ENCODE results near the gene CORIN.

DNA sequence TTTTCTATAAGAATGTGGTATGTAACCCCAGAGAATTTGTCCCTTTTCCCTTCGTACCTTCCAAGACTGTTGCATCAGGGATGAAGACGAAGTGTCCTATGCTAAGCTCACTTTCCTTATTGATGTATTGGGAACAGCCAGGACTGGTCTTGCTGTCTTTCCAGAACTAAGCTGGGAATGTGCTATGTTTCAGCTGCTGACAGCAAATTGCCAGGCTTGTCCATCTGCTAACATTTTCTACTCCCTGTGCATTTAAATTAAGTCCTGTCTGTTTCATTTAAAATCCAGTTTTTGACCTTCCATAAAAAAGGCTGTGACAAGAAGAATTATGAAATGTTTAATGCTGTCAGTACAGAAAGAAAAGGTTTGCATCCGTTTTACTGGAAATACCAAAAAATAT lies 264.9 kb downstream of the CORIN start:
- TF ChIP-seq, protein P1, sequence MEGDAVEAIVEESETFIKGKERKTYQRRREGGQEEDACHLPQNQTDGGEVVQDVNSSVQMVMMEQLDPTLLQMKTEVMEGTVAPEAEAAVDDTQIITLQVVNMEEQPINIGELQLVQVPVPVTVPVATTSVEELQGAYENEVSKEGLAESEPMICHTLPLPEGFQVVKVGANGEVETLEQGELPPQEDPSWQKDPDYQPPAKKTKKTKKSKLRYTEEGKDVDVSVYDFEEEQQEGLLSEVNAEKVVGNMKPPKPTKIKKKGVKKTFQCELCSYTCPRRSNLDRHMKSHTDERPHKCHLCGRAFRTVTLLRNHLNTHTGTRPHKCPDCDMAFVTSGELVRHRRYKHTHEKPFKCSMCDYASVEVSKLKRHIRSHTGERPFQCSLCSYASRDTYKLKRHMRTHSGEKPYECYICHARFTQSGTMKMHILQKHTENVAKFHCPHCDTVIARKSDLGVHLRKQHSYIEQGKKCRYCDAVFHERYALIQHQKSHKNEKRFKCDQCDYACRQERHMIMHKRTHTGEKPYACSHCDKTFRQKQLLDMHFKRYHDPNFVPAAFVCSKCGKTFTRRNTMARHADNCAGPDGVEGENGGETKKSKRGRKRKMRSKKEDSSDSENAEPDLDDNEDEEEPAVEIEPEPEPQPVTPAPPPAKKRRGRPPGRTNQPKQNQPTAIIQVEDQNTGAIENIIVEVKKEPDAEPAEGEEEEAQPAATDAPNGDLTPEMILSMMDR (IDR thresholded peaks at IDR 0.05): no peak
- no peak for TF ChIP-seq EZH2 (IDR thresholded peaks at IDR 0.05; ENCODE audit: borderline replicate concordance, insufficient read depth, low read depth, low read length, poor library complexity, severe bottlenecking)

All from B cell (primary cell).